ENCODE measurements around the gene LRMDA.

The LRMDA gene

GRCh38 chr10:75497997-75498883 lies 66.8 kb downstream of the LRMDA start (continued):
- TF ChIP-seq ZNF341 (tag by site-specific recombination; IDR thresholded peaks at IDR 0.05; ENCODE audit: low read depth) = no peak; the same call in 1 of the 2 replicates
- peak; percentile 86 for TF ChIP-seq ZNF398 (tag by site-specific recombination; IDR thresholded peaks at IDR 0.05)
- TF ChIP-seq ZBTB26 (tag by site-specific recombination; optimal IDR thresholded peaks at IDR 0.05) = peak; percentile 54
- no peak for TF ChIP-seq ZNF146 (tag by site-specific recombination; IDR thresholded peaks at IDR 0.05)
- 0 out of 2 replicates have a peak, but pooled peaks have one; percentile 23 for TF ChIP-seq SALL2 (tag by site-specific recombination; IDR thresholded peaks at IDR 0.05; ENCODE audit: borderline replicate concordance)
- no peak for TF ChIP-seq ZNF433 (tag by site-specific recombination; IDR thresholded peaks at IDR 0.05; ENCODE audit: low read depth)
- TF ChIP-seq TCF7L2 (IDR thresholded peaks at IDR 0.05; ENCODE audit: borderline replicate concordance, low read depth, low read length) = peak; percentile 91
- TF ChIP-seq ZNF510 (tag by site-specific recombination; IDR thresholded peaks at IDR 0.05; ENCODE audit: insufficient replicate concordance) = no peak
- TF ChIP-seq ZNF391 (tag by site-specific recombination; IDR thresholded peaks at IDR 0.05; ENCODE audit: borderline replicate concordance, low read depth) = 0 out of 2 replicates have a peak, but pooled peaks have one; percentile 60
- TF ChIP-seq ZNF488 (tag by site-specific recombination; IDR thresholded peaks at IDR 0.05) = no peak
- peak; percentile 28 for TF ChIP-seq SP2 (tag by site-specific recombination; IDR thresholded peaks at IDR 0.05)
- 0 out of 2 replicates have a peak, but pooled peaks have one; percentile 31 for TF ChIP-seq MYNN (tag by site-specific recombination; IDR thresholded peaks at IDR 0.05; ENCODE audit: borderline replicate concordance)
- TF ChIP-seq ZBTB48 (tag by site-specific recombination; IDR thresholded peaks at IDR 0.05) = peak; percentile 95
- peak; percentile 100 for TF ChIP-seq SP7 (tag by site-specific recombination; IDR thresholded peaks at IDR 0.05)
- TF ChIP-seq EGR2 (tag by site-specific recombination; IDR thresholded peaks at IDR 0.05; ENCODE audit: low read depth) = no peak

- H3K27ac ChIP-seq (ENCODE audit: extremely low read depth, low read depth, low read length) = no peak overlapping the region
- no peaks in the 10 kb centered on the region for H3K4me1 ChIP-seq (ENCODE audit: control insufficient read depth, insufficient read depth, low read length)
- ChIA-PET CTCF (no interaction called here), POLR2A (no interaction called here)
- no peaks in the 10 kb centered on the region for H3K36me3 ChIP-seq (ENCODE audit: control insufficient read depth in 2 of 2, insufficient read depth in 1 of 2, low read length in 2 of 2)
- no peak overlapping the region for H3K4me3 ChIP-seq (ENCODE audit: low read depth, low read length)
- H3K9me3 ChIP-seq (ENCODE audit: control insufficient read depth, insufficient read depth, low read depth, low read length) = no peaks in the 10 kb centered on the region
- TF ChIP-seq INSM2 (tag by site-specific recombination; IDR thresholded peaks at IDR 0.05) (no peak), IKZF3 (tag by site-specific recombination; IDR thresholded peaks at IDR 0.05) (no peak), ZBTB6 (tag by site-specific recombination; IDR thresholded peaks at IDR 0.05) (peak; percentile 96), ZNF341 (tag by site-specific recombination; IDR thresholded peaks at IDR 0.05; ENCODE audit: low read depth) (peak; percentile 38; the same call in 1 of the 2 replicates), ZNF777 (tag by site-specific recombination; IDR thresholded peaks at IDR 0.05; ENCODE audit: borderline replicate concordance) (no peak), SP7 (tag by site-specific recombination; IDR thresholded peaks at IDR 0.05) (no peak), ZNF707 (tag by site-specific recombination; IDR thresholded peaks at IDR 0.05) (peak; percentile 28; the same call in 1 of the 2 replicates), ZNF416 (tag by site-specific recombination; IDR thresholded peaks at IDR 0.05) (no peak), ZNF280C (tag by site-specific recombination; IDR thresholded peaks at IDR 0.05) (no peak), ZNF169 (tag by site-specific recombination; IDR thresholded peaks at IDR 0.05) (no peak)
Observed at GRCh38 chr10:75498884-75499350, 67.5 kb downstream of the LRMDA start.
